NCI-H1105 treated with DMSO at 0.1 percent for 48 hours (cell line): Measurements from ENCODE around the gene MINDY2.
"Not testable (repeated sequence)": the region's sequence is repeated elsewhere in the genome, so short reads cannot be mapped to it uniquely, and the experiment has no call there.

Source experiments
- DNase-seq: peaks from one replicate; lab custom pipeline; 2025; lab: John Stamatoyannopoulos, UW

The MINDY2 gene

DNA sequence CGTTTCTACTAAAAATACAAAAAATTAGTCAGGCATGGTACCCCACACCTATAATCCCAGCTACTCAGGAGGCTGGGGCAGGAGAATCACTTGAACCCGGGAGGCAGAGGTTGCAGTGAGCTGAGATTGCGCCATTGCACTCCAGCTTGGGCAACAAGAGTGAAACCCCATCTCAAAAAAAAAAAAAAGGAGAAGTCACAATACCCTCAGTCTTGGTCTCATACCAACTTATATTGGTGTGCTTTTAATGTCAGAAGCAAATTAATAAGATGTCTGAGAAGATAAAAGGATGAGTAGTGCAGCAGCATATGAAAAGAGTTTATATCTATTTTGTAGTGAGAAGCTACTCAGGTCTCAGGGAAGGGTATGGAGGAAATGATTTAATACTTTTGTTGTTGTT lies 112.8 kb downstream of the MINDY2 start:
- not testable (repeated sequence) for DNase-seq

DNA sequence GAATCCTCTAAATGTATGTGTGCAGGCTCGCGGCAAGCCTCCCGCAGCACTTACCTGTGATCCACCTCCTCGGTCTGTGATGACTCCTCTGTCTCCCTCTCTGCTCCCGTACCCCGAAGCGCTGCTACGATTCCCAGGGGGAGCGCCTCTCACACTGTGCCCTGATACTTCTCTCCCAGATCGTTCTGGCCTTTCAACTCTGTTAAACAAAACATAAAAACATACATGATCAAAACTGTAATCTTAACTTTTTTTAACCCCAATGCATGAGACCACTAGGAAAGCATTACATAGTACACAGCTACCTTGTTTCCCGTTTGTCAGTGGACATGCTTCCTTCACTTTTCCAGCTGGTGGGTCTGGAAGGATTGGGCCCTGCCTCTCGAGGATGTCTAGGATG lies 115.8 kb downstream of the MINDY2 start:
- no peak for DNase-seq

DNA sequence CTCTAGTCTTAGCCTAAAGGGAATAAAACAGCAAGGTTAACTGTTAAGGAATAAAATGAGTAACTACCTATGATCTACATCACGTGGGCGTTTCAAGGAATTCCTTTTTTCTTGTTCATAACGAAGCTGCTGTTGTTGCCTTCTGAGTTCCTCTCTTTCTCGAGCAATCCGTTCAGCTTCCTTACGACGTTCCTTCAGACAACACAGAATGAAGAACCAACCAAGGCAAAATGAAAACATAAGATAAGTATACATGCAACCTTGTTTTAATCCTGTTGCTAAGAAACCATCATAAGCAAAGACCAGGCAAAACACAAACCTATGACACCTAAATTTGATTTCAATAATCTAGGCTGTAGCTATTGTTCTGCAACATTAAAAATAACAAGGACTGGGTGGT lies 118.3 kb downstream of the MINDY2 start:
- DNase-seq = no peak

DNA sequence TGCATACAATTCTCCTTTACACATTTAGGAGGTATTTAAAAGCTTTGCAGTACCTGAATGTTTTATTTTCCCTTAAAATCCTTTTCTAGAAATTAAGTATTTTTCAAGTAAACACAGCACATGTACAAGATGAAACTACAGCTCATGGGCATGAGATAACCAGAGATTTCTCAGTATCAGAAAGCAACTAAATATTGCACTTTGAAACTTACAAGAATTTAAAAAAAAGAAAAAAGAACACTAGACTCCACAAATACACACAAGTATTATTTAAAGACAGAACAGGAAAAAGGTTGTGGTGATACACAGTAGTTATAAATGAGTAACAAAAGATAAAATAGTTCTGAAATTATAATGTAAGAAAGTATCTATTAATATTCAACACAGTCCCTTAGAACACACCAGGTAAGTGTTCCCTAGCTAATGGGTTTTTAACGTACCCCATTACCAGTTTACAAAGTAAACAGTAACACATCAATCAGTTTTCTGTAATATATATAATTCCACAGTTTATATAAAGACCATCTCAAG lies 127.1 kb downstream of the MINDY2 start:
- no peak for DNase-seq

DNA sequence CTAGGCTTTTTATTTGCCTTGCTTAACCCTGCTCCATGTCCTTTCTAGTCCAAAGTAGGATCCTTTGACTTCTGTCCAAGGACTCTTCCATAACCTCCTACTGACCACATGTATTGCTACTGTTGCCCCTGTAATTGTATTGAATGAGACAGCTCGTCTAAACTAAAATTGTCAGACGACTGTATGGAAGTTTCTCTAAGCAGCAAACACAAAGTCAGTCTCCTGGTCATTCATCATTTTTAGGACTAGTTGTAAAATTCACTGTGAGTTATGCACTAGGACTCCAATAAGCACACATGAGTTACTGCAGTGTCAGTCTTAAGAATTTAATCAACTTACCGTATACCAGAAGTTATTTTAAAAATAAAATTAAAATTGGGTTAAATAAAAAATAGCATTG lies 129.5 kb downstream of the MINDY2 start:
- no peak for DNase-seq

DNA sequence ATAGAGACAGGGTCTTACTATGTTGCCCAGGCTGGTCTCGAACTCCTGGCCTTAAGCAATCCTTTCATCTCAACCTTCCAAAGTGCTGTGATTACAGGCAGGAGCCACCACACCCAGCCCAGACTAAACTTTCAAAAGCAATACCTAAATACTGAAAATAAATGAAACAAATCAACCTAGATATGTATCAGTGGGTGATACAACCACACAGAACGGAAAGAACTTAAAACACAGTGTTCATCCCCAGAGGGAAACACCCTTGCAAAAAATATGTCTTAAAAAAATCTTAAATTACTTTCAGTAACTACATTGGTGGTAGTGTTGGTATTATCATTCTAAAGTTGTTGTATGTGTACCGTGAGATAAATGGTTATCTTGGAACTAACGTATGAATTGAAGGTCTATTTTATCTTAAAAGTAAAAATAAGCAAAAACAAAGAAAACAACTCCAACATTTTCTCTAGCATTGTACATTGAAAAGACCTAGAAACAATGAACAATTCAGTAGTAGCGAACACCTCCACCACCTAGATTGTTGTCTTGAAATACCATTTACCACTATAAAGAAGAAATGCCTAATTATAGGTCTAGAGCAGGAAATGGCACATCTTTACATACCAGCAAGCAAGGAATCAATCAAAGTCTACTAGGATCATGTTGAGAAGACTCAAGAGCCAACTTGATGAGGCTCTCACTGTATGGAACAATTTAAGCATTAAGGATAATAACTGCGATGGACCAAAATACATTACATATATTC lies 137.6 kb downstream of the MINDY2 start:
- no peak for DNase-seq

DNA sequence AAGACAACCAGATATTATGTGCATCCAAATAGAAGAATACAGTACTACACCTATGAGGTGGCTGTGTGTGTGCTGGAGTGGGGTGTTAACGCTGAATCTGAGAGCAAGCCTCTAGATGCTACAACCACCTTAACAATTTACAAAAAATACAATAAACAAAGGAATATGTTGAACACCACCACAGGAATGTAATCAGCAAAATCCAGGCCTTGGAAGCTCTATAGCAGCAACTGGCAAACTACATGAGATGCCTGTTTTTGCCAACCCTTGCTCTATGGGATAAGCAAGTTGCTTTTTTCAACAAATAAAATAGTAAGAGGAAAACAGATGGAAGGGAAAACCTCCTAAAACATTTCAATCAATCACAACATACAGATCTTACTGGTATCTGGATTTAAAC lies 138.5 kb downstream of the MINDY2 start:
- no peak for DNase-seq

DNA sequence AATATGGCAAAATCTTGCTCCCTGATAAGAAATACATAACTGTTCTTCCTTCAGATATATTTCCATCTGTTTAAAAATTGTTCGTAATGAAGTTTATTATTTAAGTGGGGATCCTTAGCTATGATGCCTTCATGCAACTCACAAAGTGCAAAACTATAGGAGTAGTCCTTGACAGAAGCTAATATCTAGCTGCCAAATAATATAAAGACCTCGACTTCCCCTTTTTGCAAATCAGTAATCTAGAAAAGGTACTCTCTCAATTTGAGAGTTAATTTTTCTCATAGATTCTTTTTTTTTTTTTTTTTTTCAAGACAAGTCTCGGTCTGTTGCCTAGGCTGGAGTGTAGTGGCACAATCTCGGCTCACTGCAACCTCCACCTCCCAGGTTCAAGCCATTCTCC lies 139.4 kb downstream of the MINDY2 start:
- DNase-seq = no peak
